ENCODE measurements around the gene FGFRL1.

DNA sequence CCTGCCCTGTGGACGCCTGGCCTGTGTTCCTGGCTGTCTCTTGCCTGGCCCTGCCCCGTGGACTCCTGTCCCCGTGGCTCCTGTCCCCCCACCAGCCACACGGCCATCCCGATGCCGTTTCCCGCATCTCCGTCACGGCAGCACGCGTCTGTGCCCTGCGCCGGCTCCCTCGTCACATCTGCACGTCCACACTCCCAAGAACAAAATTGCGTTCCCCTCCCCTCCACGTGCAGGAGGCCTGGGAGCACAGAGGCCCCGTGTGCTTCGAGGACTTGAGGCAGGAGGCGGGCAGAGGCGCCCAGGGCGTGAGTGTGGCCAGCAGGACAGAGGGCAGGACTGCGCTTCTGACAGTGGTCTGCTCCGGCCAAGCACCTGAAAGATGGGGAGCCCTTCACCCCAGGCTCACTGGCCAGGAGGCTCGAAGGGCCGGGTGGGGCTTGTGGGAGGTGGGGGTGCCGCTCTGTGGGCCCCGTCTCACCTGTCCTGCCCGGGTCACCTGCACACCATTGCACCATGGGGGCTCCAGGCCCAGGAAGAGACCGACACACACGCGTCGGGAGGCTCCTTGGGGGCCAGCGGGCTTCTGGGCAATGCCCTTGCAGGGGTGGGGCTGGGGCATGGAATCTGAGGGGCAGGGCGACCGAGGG lies 17.3 kb downstream of the FGFRL1 start:
- TF ChIP-seq, protein P1, sequence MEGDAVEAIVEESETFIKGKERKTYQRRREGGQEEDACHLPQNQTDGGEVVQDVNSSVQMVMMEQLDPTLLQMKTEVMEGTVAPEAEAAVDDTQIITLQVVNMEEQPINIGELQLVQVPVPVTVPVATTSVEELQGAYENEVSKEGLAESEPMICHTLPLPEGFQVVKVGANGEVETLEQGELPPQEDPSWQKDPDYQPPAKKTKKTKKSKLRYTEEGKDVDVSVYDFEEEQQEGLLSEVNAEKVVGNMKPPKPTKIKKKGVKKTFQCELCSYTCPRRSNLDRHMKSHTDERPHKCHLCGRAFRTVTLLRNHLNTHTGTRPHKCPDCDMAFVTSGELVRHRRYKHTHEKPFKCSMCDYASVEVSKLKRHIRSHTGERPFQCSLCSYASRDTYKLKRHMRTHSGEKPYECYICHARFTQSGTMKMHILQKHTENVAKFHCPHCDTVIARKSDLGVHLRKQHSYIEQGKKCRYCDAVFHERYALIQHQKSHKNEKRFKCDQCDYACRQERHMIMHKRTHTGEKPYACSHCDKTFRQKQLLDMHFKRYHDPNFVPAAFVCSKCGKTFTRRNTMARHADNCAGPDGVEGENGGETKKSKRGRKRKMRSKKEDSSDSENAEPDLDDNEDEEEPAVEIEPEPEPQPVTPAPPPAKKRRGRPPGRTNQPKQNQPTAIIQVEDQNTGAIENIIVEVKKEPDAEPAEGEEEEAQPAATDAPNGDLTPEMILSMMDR (IDR thresholded peaks at IDR 0.05) = no peak
- TF ChIP-seq POLR2A (IDR thresholded peaks at IDR 0.05) = no peak
